ENCODE measurements around the gene C1orf167. TPM values are rescaled to one million over a fixed set of nuclear protein-coding genes. Genes with fewer than 3 reads are reported as not detected.

Gene C1orf167
- total RNA-seq, 6 experiments from 2014 or later = not detected

DNA sequence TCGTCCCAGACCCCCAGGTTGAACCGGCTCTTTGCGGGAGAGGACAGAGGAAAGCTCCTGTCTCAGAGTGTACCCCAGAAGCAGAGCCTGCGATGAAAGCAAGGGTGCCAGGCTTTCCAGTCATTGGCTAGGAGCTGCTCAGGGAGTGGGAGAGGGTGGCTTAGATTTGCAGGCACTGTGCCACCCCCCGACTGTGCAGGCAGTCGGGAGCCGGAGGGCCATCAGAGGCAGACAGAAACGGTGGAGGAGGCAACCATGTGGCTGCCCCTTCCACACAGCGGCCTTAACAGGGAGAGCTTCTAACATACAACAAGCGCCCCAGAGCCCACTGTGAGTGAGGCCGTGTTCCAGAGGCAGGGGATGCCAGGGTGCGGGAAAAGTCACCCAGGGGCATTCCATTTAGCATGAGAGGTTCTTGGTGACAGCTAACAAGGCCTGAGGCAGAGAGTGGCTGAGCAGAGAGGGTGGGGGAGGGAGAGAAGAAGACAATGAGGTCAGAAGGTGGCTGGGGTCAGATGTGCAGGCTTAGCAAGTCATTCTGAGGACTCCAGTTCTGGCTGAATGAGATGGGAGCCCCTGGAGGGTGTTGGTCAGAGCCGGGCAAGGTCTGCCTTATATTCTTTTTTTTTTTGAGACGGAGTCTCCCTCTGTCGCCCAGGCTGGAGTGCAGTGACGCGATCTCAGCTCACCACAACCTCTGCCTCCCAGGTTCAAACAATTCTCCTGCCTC is 9.5 kb upstream of the C1orf167 start:
- 36% methylated on average over 8 of the region's 17 CpGs for WGBS (ENCODE audit: insufficient coverage, low coverage, low lambda C conversion rate, missing lambda C conversion rate)
- no peak overlapping the region for H3K4me3 ChIP-seq
- no peak overlapping the region for H3K27ac ChIP-seq
- H3K9me3 ChIP-seq = no peaks in the 10 kb centered on the region
- peaks cover 0 to 7% (median 2%) of the 10 kb centered on the region in 4 donors for H3K36me3 ChIP-seq
- TF ChIP-seq CTCF (IDR thresholded peaks at IDR 0.05) (no peak), POLR2A (IDR thresholded peaks at IDR 0.05) (no peak)
- no peaks in the 10 kb centered on the region for H3K27me3 ChIP-seq
- ATAC-seq (no peak), DNase-seq (no peak)
- no peaks in the 10 kb centered on the region for H3K4me1 ChIP-seq
- intact Hi-C loops (cut with DNase I) = no loop called here

- H3K4me3 ChIP-seq = no peak overlapping the region
- no peak overlapping the region for H3K27ac ChIP-seq
- TF ChIP-seq POLR2A (IDR thresholded peaks at IDR 0.05) = no peak
- TF ChIP-seq CTCF (IDR thresholded peaks at IDR 0.05) = no peak
- intact Hi-C loops (cut with DNase I) = no loop called here
- ATAC-seq (no peak), DNase-seq (no peak)
- 33% methylated on average over 1 of the region's 7 CpGs for WGBS (ENCODE audit: insufficient coverage, low coverage, low lambda C conversion rate, missing lambda C conversion rate)
- H3K9me3 ChIP-seq = no peaks in the 10 kb centered on the region
- no peaks in the 10 kb centered on the region for H3K4me1 ChIP-seq
- peaks cover 0 to 7% (median 2%) of the 10 kb centered on the region in 4 donors for H3K36me3 ChIP-seq
- no peaks in the 10 kb centered on the region for H3K27me3 ChIP-seq
Observed at GRCh38 chr1:11753555-11754208, 8.3 kb upstream of the C1orf167 start.

DNA sequence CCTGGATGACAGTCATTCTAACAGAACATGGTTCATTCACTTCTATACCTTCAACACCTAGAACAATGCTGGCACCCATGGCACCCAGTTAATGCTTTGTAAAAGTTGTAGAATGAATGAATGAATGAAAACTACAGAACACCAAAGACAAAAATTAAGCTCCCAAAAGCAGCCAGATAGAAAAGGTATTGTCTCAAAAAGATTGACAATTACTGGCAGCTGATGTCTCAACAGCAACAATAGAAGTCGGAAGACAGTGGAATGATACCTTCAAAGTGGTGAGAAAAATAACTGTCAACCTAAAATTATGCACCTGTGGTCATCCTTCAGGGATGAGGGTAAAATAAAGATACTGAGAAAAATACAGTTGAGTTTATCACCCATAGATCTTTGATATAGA is 4.9 kb upstream of the C1orf167 start:
- 94% methylated on average over 1 of the region's 1 CpG for WGBS (ENCODE audit: insufficient coverage, low coverage, low lambda C conversion rate, missing lambda C conversion rate)
- no peaks in the 10 kb centered on the region for H3K27me3 ChIP-seq
- ATAC-seq = no peak
- H3K36me3 ChIP-seq = no peaks in the 10 kb centered on the region
- TF ChIP-seq CTCF (IDR thresholded peaks at IDR 0.05) (no peak), POLR2A (IDR thresholded peaks at IDR 0.05) (no peak)
- intact Hi-C loops (cut with DNase I) = no loop called here
- no peak overlapping the region for H3K27ac ChIP-seq
- no peak for DNase-seq
- no peak overlapping the region for H3K4me3 ChIP-seq
- no peaks in the 10 kb centered on the region for H3K9me3 ChIP-seq
- no peaks in the 10 kb centered on the region for H3K4me1 ChIP-seq

GRCh38 chr1:11759791-11760190 is 2.2 kb upstream of the C1orf167 start:
- Histone ChIP-seq H3K27ac (no peak overlapping the region), H3K9me3 (no peaks in the 10 kb centered on the region), H3K4me3 (no peak overlapping the region), H3K27me3 (no peaks in the 10 kb centered on the region), H3K36me3 (no peaks in the 10 kb centered on the region), H3K4me1 (no peaks in the 10 kb centered on the region)
- TF ChIP-seq POLR2A (IDR thresholded peaks at IDR 0.05) (no peak), CTCF (IDR thresholded peaks at IDR 0.05) (no peak)
- DNase-seq (no peak), ATAC-seq (no peak)
- intact Hi-C loops (cut with DNase I) = no loop called here
- 75% methylated on average over 4 of the region's 4 CpGs for WGBS (ENCODE audit: insufficient coverage, low coverage, low lambda C conversion rate, missing lambda C conversion rate)
